Measurements from ENCODE around the gene LYRM1. TPM values are rescaled to one million over a fixed set of nuclear protein-coding genes. Genes with fewer than 3 reads are reported as not detected.
A peak's percentile ranks its signal among the peaks of the same experiment; 100 is the strongest.
"Not testable (repeated sequence)": the region's sequence is repeated elsewhere in the genome, so short reads cannot be mapped to it uniquely, and the experiment has no call there.

Gene LYRM1, protein sequence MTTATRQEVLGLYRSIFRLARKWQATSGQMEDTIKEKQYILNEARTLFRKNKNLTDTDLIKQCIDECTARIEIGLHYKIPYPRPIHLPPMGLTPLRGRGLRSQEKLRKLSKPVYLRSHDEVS
- total RNA-seq (10 to 100 TPM; 22.2 to 23.7 TPM), polyA plus RNA-seq (10 to 100 TPM; 34.8 to 43.6 (median 41.4) TPM), total RNA-seq (17.1 to 35.4 (median 20.8) reads per million in 6 experiments)

DNA sequence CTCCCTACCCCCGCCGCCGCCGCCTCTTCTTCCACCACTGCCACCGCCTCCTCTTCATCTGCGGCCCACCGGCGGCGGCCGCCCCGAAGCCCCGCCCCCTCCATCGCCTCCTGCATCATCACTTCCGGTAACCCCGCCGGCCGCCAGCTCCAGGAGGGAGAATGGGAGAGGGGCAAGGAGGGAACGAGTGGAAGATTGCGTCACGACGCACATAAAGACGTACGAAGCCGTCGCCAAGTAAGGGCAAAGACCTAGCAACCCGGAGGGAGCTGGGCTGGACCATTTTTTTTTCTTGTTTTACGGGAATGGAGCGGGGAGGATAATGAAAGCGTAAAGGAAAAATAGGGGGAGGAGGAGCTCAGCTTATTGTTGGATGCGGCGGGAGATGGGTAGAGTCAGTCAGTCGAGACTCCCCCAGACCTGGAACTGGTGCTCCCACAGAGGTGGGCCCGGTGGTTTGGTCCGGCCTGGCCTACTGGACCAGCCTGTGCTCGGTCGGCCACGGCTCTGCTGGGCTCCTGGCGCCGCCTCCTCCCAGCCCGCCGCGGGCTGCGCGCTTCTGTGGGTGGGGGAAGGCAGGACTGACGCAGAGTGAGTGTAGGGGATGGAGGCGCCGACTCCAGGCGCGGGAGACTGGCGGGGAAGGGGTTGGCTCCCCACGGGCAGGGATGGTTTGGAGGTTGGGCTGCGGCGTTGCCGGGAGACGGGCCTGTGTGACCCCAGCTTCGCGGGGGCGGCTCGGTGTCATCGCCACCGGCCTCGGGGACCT, at the start of gene LYRM1, which contains the start of gene DCUN1D3:
LYRM1 (plus strand) TSS at position 473 of the 769 bp plus-strand sequence. CDS start 14,785 bp downstream, outside the sequence.
DCUN1D3 (minus strand) TSS at position 60 of the 769 bp plus-strand sequence. CDS start 37,820 bp downstream, outside the sequence.
- POLR2A ChIA-PET, result interaction anchor here (0.9 to 1.9 kb wide), 6 partner anchors 9 to 159 kb away, joined by 3 to 9 read pairs (median 4); partner anchors contain the start of gene THUMPD1
- H3K4me3 Mint-ChIP-seq, result peak within 1 kb of the TSS; percentile 89 to 99 (median 96)
- H3K27ac Mint-ChIP-seq, result peak within 1 kb of the TSS; percentile 96 to 100 (median 98)

DNA sequence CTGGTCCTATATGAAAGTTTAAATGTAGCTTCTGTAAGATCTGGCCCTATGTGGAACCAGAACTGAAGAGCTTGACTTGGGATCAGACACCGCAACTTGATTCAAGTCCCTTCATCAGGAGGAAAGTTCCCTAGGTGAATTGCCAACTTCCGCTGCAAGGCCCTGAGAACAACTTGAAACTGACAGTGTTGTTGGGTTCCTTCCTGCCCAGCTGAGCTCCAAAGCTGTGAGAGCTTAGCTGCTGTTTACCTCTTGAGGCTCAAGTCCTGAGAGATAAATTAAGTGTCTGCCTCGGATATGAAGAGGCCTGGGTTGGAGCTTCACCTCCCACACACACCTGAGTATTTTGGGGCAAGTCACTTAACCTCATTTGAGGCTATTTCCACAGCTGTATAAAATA, 49.6 kb upstream of the LYRM1 start:
- Mint-ChIP-seq H3K4me3 (no peak overlapping the region), H3K4me1 (peaks cover 0 to 3% (median 1%) of the 10 kb centered on the region in 4 donors), H3K27ac (peak overlapping the region in 1 of 10 donors; percentile 11), H3K9me3 (no peaks in the 10 kb centered on the region), H3K36me3 (peaks cover 4 to 8% (median 6%) of the 10 kb centered on the region in 3 donors), H3K27me3 (no peaks in the 10 kb centered on the region)
- no peak for DNase-seq
- POLR2A ChIA-PET, result interaction anchor here (0.5 kb wide), 1 partner anchor 282 kb away, joined by 6 read pairs; no protein-coding TSS in a partner anchor
- ATAC-seq, result no peak

More for the DNA sequence above, at the start of gene LYRM1, which contains the start of gene DCUN1D3:
- Mint-ChIP-seq H3K9me3 (no peaks in the 10 kb centered on the region), H3K4me1 (peaks cover 48 to 74% (median 64%) of the 10 kb centered on the region in 4 donors), H3K27me3 (no peaks in the 10 kb centered on the region), H3K36me3 (peaks cover 0 to 14% (median 3%) of the 10 kb centered on the region in 3 donors)
- DNase-seq, result peak; percentile 72 to 90 (median 82)
- peak; percentile 73 to 76 for ATAC-seq

DNA sequence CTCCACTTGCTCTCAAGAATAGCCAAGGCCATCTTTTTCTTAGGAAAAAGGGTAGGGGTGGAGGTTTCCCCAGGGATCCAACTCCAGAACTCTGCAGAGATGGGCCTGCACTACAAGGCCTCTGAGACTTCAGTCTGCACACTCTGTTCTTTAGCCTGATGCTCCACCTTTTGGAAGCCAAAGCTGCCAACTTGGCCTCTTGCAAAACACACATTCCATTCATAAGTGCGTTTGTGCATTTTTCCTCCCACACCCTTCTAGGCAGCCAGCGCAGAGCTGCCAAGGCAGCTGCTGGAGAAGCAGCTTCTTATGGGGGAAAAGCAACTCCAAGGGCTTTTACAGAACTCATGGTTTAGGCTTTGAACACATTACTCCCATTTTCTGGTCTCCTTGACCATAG, 49.0 kb upstream of the LYRM1 start:
- POLR2A ChIA-PET, result no interaction called here
- Mint-ChIP-seq H3K36me3 (peaks cover 4 to 8% (median 6%) of the 10 kb centered on the region in 3 donors), H3K9me3 (no peaks in the 10 kb centered on the region), H3K4me1 (peaks cover 0 to 3% (median 1%) of the 10 kb centered on the region in 4 donors), H3K27ac (no peak overlapping the region), H3K27me3 (no peaks in the 10 kb centered on the region), H3K4me3 (no peak overlapping the region)
- ATAC-seq (no peak), DNase-seq (no peak)

DNA sequence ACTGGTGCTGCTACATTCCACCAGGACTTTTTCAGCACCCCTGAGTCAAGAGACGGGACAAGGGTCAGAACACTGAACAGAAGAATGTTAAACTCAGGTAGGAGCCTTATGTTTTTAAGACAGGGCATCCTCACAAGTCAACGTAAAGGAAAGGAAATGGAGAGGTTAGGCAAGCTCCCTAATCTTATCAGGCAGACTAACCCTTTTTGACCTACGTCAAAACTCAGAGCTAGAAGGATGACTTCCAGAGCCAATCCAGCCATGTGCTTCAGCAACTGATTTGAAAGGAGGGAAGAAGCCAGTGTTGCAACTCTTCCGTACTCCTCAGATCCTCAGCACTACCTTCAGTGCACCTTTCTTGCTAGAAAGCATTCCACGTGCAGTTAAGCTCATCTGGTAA, 47.4 kb upstream of the LYRM1 start:
- no peak for DNase-seq
- Mint-ChIP-seq H3K36me3 (peaks cover 4 to 13% (median 8%) of the 10 kb centered on the region in 3 donors), H3K4me3 (no peak overlapping the region), H3K27ac (peak overlapping the region in 2 of 10 donors; percentile 7 to 18), H3K27me3 (no peaks in the 10 kb centered on the region), H3K4me1 (peaks cover 0 to 3% (median 1%) of the 10 kb centered on the region in 4 donors), H3K9me3 (no peaks in the 10 kb centered on the region)
- POLR2A ChIA-PET, result no interaction called here
- ATAC-seq, result no peak

DNA sequence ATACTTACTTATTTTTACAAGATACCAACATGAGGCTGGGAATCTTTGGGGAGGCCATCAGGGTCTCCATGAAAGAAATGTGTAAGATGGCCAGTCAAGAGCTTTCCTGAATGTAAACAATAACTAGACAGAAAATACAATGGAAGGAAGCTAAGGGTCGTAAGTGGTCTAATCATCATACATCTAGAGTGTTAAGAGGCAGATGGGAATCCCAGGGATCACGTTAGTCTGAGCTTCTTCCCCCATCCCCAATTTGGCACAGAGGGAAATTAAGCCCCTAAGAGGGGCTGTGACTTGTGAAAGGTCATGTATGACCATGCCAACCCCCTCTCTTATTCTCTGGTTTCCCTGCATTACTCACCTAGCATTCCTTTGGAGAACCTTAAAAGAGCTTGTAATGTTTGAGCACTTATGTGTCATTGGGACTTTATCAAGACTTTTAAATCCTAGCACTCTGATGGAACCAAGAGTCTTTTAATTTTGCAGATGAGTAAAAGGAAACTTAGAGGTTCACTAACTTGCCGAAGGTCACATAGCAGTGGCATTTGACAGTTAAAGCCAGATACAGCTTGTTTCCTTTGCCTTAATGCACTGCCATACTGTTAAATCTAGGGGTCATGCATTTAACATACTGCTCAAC, 46.5 kb upstream of the LYRM1 start:
- H3K9me3 Mint-ChIP-seq, result no peaks in the 10 kb centered on the region
- no peaks in the 10 kb centered on the region for H3K27me3 Mint-ChIP-seq
- POLR2A ChIA-PET, result no interaction called here
- peaks cover 4 to 16% (median 10%) of the 10 kb centered on the region in 3 donors for H3K36me3 Mint-ChIP-seq
- no peak overlapping the region for H3K4me3 Mint-ChIP-seq
- H3K27ac Mint-ChIP-seq, result peak overlapping the region in 1 of 10 donors; percentile 5
- peaks cover 0 to 3% (median 1%) of the 10 kb centered on the region in 4 donors for H3K4me1 Mint-ChIP-seq
- ATAC-seq (no peak), DNase-seq (no peak)

DNA sequence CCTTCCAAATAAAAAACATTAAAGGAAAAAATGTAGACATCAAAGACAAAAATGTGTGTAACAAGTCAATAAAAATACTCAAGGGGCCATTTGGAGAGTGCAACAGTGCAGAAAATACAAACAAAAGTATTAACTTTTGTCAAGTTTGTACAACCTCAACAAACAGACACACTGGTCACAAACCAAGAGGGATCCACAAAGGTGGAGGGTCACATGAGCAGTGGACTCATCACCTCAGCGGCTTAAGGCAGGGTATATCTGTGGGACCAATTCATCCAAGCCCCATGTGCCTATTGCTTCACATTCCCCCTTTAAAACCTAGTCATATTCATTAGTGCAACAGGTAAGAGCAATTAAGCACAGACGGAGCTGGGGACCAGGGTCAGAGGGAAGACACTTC, 45.6 kb upstream of the LYRM1 start:
- H3K36me3 Mint-ChIP-seq, result peaks cover 7 to 23% (median 16%) of the 10 kb centered on the region in 3 donors
- no peaks in the 10 kb centered on the region for H3K27me3 Mint-ChIP-seq
- H3K27ac Mint-ChIP-seq, result peak overlapping the region in 1 of 10 donors; percentile 24
- no peak overlapping the region for H3K4me3 Mint-ChIP-seq
- no peak for ATAC-seq
- peaks cover 0 to 1% (median under 1%) of the 10 kb centered on the region in 4 donors for H3K4me1 Mint-ChIP-seq
- DNase-seq, result no peak
- POLR2A ChIA-PET, result no interaction called here
- H3K9me3 Mint-ChIP-seq, result no peaks in the 10 kb centered on the region

DNA sequence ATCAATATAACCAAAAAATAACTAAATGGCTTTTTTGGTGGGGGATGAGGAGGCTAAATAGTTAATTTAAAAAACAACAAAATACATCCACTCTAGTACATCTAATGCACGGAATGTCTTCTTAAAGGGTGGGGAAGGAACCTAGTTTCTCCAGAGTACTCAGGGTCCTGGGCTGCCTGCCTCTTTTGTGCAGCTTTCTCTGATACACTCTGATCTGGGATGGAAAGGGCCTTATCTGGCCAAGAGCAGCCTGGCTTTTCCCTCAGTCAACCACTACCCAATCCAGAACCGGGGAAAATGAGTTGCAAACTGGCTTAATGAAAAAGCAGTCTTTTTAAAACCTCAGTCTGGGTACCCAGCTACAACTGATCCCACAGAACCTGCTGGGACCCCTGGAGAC, 43.3 kb upstream of the LYRM1 start:
- Mint-ChIP-seq H3K36me3 (peaks cover 14 to 44% (median 29%) of the 10 kb centered on the region in 3 donors), H3K4me1 (peaks cover 0 to 3% (median 1%) of the 10 kb centered on the region in 4 donors), H3K27ac (peak overlapping the region in 1 of 10 donors; percentile 24), H3K27me3 (no peaks in the 10 kb centered on the region), H3K9me3 (no peaks in the 10 kb centered on the region), H3K4me3 (no peak overlapping the region)
- POLR2A ChIA-PET, result no interaction called here
- no peak for DNase-seq
- no peak for ATAC-seq

DNA sequence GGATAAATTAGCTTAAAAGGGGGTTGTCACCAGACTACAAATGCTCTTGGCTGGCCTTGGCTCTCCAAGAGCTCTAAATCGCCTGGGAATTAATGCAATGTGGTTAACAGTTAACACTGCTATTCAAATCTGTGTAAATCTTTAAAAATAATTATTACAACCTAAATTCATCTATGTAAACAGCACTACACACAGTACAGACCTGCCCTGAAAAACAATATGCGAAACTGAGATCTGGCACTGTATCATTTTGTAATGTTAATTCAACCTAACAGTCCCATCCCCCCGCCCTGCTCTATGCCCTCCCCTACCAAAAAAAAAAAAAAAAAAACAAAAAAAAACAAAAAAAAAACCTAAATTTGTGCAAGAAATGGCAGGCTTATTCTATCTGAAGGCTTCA, 41.3 kb upstream of the LYRM1 start:
- Mint-ChIP-seq H3K4me3 (no peak overlapping the region), H3K27ac (no peak overlapping the region), H3K9me3 (no peaks in the 10 kb centered on the region), H3K36me3 (peaks cover 14 to 46% (median 30%) of the 10 kb centered on the region in 3 donors), H3K27me3 (no peaks in the 10 kb centered on the region), H3K4me1 (peaks cover 0 to 6% (median 4%) of the 10 kb centered on the region in 4 donors)
- DNase-seq (no peak), ATAC-seq (no peak)
- POLR2A ChIA-PET, result no interaction called here

GRCh38 chr16:20859699-20860098, 40.9 kb upstream of the LYRM1 start:
- Mint-ChIP-seq H3K4me3 (no peak overlapping the region), H3K9me3 (no peaks in the 10 kb centered on the region), H3K27me3 (no peaks in the 10 kb centered on the region), H3K4me1 (peaks cover 0 to 11% (median 4%) of the 10 kb centered on the region in 4 donors), H3K36me3 (peaks cover 14 to 46% (median 30%) of the 10 kb centered on the region in 3 donors), H3K27ac (no peak overlapping the region)
- DNase-seq (no peak), ATAC-seq (no peak)
- POLR2A ChIA-PET, result no interaction called here

GRCh38 chr16:20860361-20860760, 40.2 kb upstream of the LYRM1 start:
- POLR2A ChIA-PET, result no interaction called here
- DNase-seq (no peak), ATAC-seq (no peak)
- no peak overlapping the region for H3K27ac Mint-ChIP-seq
- H3K27me3 Mint-ChIP-seq, result no peaks in the 10 kb centered on the region
- no peaks in the 10 kb centered on the region for H3K9me3 Mint-ChIP-seq
- peaks cover 11 to 40% (median 24%) of the 10 kb centered on the region in 3 donors for H3K36me3 Mint-ChIP-seq
- peaks cover 0 to 13% (median 5%) of the 10 kb centered on the region in 4 donors for H3K4me1 Mint-ChIP-seq
- no peak overlapping the region for H3K4me3 Mint-ChIP-seq

DNA sequence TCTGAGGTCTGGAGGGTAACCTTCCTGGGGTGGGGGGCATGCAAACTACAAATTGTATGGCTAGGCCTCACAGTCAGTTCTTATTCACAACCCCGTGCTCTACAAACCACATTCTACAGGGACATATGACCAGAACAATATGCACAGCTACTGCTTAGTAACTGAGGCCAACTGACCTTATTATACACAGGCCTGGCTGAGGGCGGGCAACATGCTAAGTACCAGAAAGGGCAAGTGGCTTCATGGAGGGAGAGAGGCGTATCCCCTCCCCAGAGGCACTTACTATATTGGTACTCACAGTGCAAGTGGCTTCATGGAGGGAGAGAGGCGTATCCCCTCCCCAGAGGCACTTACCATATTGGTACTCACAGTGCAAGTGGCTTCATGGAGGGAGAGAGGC, 39.6 kb upstream of the LYRM1 start:
- H3K4me3 Mint-ChIP-seq, ATAC-seq, H3K27me3 Mint-ChIP-seq, H3K27ac Mint-ChIP-seq, DNase-seq, POLR2A ChIA-PET, H3K9me3 Mint-ChIP-seq: not testable (repeated sequence)
- Mint-ChIP-seq H3K36me3 (peaks cover 11 to 40% (median 24%) of the 10 kb centered on the region in 3 donors), H3K4me1 (peaks cover 0 to 13% (median 5%) of the 10 kb centered on the region in 4 donors)

DNA sequence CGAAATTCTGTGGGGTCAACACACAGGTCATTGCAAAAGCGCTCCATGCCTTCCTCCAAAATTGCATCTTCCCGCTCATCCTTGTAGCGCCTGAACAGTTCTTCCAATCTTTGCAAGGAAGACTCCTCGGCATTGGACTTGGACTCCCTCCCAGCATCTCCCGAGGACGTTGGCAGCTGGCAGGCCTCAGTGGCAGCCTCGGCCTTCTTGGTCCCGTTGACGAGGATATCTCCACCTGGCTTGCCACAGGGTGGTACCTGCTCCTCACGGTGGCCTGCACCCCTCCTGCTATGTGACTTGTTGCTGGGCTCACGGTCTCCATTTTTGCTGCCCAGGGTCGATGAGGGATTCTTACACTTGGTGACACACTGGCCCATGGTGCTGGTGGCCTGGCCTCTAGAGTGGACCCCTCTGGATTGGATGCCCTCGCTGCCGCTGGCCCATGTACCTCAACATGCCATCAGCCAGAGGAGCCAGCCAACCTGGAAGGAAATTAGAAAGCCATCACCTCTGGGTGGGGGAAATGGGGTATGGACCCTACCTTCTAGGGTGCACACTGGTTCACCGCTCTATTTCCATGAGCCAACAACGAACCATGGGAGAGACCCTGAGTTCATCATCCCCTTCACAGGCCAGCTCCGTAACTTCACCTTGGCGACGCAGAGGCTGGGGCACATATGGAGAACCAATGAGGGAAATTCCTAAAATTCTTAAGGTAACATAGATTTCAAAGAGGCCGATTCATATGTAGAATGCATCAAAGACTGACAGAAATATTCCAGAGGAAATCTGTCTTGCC, 38.2 kb upstream of the LYRM1 start:
- Mint-ChIP-seq H3K4me3 (no peak overlapping the region), H3K4me1 (peaks cover 4 to 23% (median 10%) of the 10 kb centered on the region in 4 donors), H3K36me3 (peaks cover 11 to 36% (median 22%) of the 10 kb centered on the region in 3 donors), H3K27me3 (no peaks in the 10 kb centered on the region), H3K27ac (peak overlapping the region in 2 of 10 donors; percentile 34 to 40), H3K9me3 (no peaks in the 10 kb centered on the region)
- DNase-seq (no peak), ATAC-seq (no peak)
- POLR2A ChIA-PET, result no interaction called here
